BE2C (cell line): Measurements from ENCODE around the gene BPIFB3.

ENCODE experiments used
- DNase-seq: peaks from one replicate; pipeline ENCODE4 v3.0.0-alpha.2; 2020
- H3K27me3 ChIP-seq: fragments of 250-450 bp; sonication (Bioruptor Pico); 2 replicates; pipeline ENCODE4 v1.5.1; 2020; ENCODE audit warnings: mild to moderate bottlenecking
- H3K36me3 ChIP-seq: fragments of 250-450 bp; sonication (Bioruptor Pico); 2 replicates; pipeline ENCODE4 v1.5.1; 2020; ENCODE audit warnings: mild to moderate bottlenecking
- H3K4me1 ChIP-seq: fragments of 250-450 bp; sonication (Bioruptor Pico); 2 replicates; pipeline ENCODE4 v1.5.1; 2020
- H3K4me3 ChIP-seq: 2 replicates; pipeline ENCODE4 v1.5.1; 2011; ENCODE audit warnings: low read depth, low read length
- H3K9me3 ChIP-seq: fragments of 250-450 bp; sonication (Bioruptor Pico); 2 replicates; pipeline ENCODE4 v1.5.1; 2020
- CTCF ChIP-seq: IDR thresholded peaks from 2 replicates; pipeline ENCODE4 v1.5.1; 2012; ENCODE audit warnings: mild to moderate bottlenecking, low read depth, low read length

BPIFB3 gene

GRCh38 chr20:33084722-33085121 is 31.0 kb downstream of the BPIFB3 start:
- Histone ChIP-seq H3K4me3 (no peak overlapping the region), H3K9me3 (no peaks in the 10 kb centered on the region; the same call in 1 of the 2 replicates), H3K36me3 (no peaks in the 10 kb centered on the region), H3K27me3 (peaks cover 3% of the 10 kb centered on the region; the same call in 1 of the 2 replicates), H3K4me1 (no peaks in the 10 kb centered on the region)
- no peak for TF ChIP-seq CTCF
- no peak for DNase-seq

GRCh38 chr20:33086052-33086722 is 32.5 kb downstream of the BPIFB3 start:
- no peaks in the 10 kb centered on the region for H3K4me1 ChIP-seq
- H3K9me3 ChIP-seq = no peaks in the 10 kb centered on the region; the same call in 1 of the 2 replicates
- TF ChIP-seq CTCF = no peak
- no peaks in the 10 kb centered on the region for H3K36me3 ChIP-seq
- no peak overlapping the region for H3K4me3 ChIP-seq
- no peak for DNase-seq
- H3K27me3 ChIP-seq = peaks cover 3% of the 10 kb centered on the region; the same call in 1 of the 2 replicates

GRCh38 chr20:33091147-33091546 is 37.4 kb downstream of the BPIFB3 start:
- no peak for DNase-seq
- Histone ChIP-seq H3K36me3 (no peaks in the 10 kb centered on the region), H3K4me3 (no peak overlapping the region), H3K27me3 (peaks cover 3% of the 10 kb centered on the region; the same call in 1 of the 2 replicates), H3K9me3 (no peaks in the 10 kb centered on the region), H3K4me1 (no peaks in the 10 kb centered on the region)
- TF ChIP-seq CTCF = no peak

- no peak for DNase-seq
- no peaks in the 10 kb centered on the region for H3K36me3 ChIP-seq
- peaks cover 3% of the 10 kb centered on the region; the same call in 1 of the 2 replicates for H3K27me3 ChIP-seq
- H3K4me3 ChIP-seq = no peak overlapping the region
- no peaks in the 10 kb centered on the region for H3K4me1 ChIP-seq
- H3K9me3 ChIP-seq = no peaks in the 10 kb centered on the region
- no peak for TF ChIP-seq CTCF
Measured at GRCh38 chr20:33091693-33092092, 38.0 kb downstream of the BPIFB3 start.

GRCh38 chr20:33092361-33092760 is 38.7 kb downstream of the BPIFB3 start:
- no peaks in the 10 kb centered on the region for H3K9me3 ChIP-seq
- H3K36me3 ChIP-seq = no peaks in the 10 kb centered on the region
- peaks cover 3% of the 10 kb centered on the region; the same call in 1 of the 2 replicates for H3K27me3 ChIP-seq
- H3K4me1 ChIP-seq = no peaks in the 10 kb centered on the region
- DNase-seq = no peak
- no peak overlapping the region for H3K4me3 ChIP-seq
- TF ChIP-seq CTCF = no peak

- H3K9me3 ChIP-seq = no peaks in the 10 kb centered on the region
- no peak for TF ChIP-seq CTCF
- H3K36me3 ChIP-seq = no peaks in the 10 kb centered on the region
- H3K4me3 ChIP-seq = no peak overlapping the region
- DNase-seq = no peak
- H3K4me1 ChIP-seq = no peaks in the 10 kb centered on the region
- H3K27me3 ChIP-seq = peaks cover 3% of the 10 kb centered on the region; the same call in 1 of the 2 replicates
Measured at GRCh38 chr20:33093074-33093473, 39.4 kb downstream of the BPIFB3 start.
